ENCODE data around the gene PLA2G2C.

Gene PLA2G2C

DNA sequence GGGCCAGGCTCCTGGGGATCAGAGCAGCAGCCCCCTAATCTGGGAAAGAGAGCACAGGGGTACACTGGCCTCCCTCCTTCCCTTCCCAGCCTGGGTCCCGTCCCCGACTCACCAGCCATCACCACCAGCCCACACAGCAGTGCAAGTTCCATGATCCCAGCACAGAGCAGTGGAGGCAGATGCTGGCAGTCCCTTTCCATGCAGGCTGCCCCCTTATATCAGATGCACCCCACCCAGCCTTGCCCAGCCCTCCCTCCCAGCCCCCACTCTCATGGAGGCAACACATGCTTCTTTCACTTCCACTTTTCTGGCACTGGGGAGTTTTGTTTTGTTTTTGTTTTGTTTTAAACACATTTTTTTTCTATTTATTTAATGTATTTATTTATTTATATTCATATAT lies 67.0 kb downstream of the PLA2G2C start, which contains the start of gene PLA2G2D:
Gene PLA2G2D, minus strand, starts transcription at position 190 of the 400 bp plus-strand sequence. Its CDS starts 38 bp downstream, at position 152.
- TF ChIP-seq ZFX (IDR thresholded peaks at IDR 0.05) (no peak), CTCF (conservative IDR thresholded peaks at IDR 0.05) (no peak)
- H3K27ac ChIP-seq: no peak within 1 kb of the TSS

- no peak for TF ChIP-seq ZFX (IDR thresholded peaks at IDR 0.05)
- no peak for TF ChIP-seq CTCF (conservative IDR thresholded peaks at IDR 0.05)
- no peak overlapping the region for H3K27ac ChIP-seq
These were observed 69.1 kb downstream of the PLA2G2C start for GRCh38 chr1:20117236-20117635.

DNA sequence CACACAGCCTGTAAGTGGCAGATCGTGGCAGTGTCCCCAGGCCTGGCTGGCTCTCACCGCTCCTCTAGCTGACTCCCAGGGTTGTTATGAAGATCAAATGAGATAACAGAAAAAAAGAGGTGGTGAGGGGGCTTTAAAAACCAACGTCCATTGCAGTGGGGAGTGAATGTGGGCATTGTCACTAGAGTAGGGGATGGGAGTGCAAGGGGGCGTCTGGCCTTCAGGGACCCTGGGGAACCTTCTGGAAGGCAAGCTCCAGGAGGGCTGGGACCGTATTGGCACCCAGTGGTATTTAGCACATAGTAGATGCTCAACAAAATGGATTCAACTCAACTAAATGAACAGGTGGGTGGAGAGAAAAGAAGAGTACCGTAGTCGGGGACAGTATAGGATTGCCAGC lies 70.4 kb downstream of the PLA2G2C start:
- no peak overlapping the region for H3K27ac ChIP-seq
- TF ChIP-seq ZFX (IDR thresholded peaks at IDR 0.05) (no peak), CTCF (conservative IDR thresholded peaks at IDR 0.05) (no peak)

GRCh38 chr1:20115479-20115878 lies 70.8 kb downstream of the PLA2G2C start:
- H3K27ac ChIP-seq: no peak overlapping the region
- TF ChIP-seq CTCF (conservative IDR thresholded peaks at IDR 0.05) (no peak), ZFX (IDR thresholded peaks at IDR 0.05) (no peak)

DNA sequence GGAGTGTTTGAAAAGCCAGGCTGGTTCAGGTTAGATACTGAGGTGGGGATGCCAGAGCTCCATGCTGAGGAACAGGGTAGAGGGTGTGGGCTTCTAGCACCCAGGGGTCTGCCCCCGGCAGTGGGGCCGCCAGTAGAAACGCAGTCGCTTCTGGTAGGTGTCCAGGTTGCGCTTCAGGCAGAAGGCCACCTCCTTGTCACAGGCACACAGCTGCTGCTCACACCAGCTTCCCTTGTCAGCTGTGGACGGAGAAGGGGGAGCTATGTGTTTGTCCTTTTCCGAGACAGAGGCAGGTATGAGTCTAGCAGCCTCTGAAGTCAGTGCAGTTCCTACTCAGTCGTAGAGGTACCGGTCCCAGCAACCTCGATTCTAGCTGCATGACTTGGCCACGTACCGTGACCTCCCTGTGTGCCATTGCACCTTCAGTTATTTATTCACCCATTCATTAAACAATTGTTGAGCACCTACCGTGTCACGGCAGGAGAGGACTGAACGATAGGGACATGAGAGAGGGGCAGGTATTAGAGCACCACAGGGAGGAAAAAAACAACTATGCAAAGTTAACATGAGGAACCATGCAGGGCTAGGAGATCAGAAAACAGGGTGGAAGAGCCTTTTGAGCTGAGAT lies 72.2 kb downstream of the PLA2G2C start:
- H3K27ac ChIP-seq: no peak overlapping the region
- TF ChIP-seq ZFX (IDR thresholded peaks at IDR 0.05) (no peak), CTCF (conservative IDR thresholded peaks at IDR 0.05) (no peak)
